Chondrocyte (in vitro differentiated cells): ENCODE results near the gene PNKP. TPM values are rescaled to one million over a fixed set of nuclear protein-coding genes. Genes with fewer than 3 reads are reported as not detected.

Experiments used
- DNase-seq: peaks from one replicate; pipeline ENCODE4 v3.0.0; 2021; ENCODE audit warnings: mixed read lengths, low spot score
- H3K27ac Mint-ChIP-seq: one replicate; pipeline ENCODE4 v1.8.0; 2021; ENCODE audit warnings: mild to moderate bottlenecking, moderate library complexity, mixed read lengths; ENCODE audit not compliant: unreplicated experiment
- H3K27me3 Mint-ChIP-seq: 2 replicates; pipeline ENCODE4 v1.8.0; 2021; ENCODE audit warnings: low read depth, mixed read lengths
- H3K36me3 Mint-ChIP-seq: 2 replicates; pipeline ENCODE4 v1.8.0; 2021; ENCODE audit warnings: low read depth, mixed read lengths
- H3K4me1 Mint-ChIP-seq: 2 replicates; pipeline ENCODE4 v1.8.0; 2021; ENCODE audit warnings: low read depth, mild to moderate bottlenecking, mixed read lengths
- H3K4me3 Mint-ChIP-seq: one replicate; pipeline ENCODE4 v1.8.0; 2021; ENCODE audit warnings: mild to moderate bottlenecking, moderate library complexity, mixed read lengths; ENCODE audit not compliant: unreplicated experiment
- H3K9me3 Mint-ChIP-seq: 2 replicates; pipeline ENCODE4 v1.8.0; 2021; ENCODE audit warnings: low read depth, mixed read lengths
- CTCF ChIP-seq: fragments of 200-600 bp; sonication (generic); IDR thresholded peaks from 2 replicates; pipeline ENCODE4 v1.5.0; 2021; ENCODE audit warnings: antibody characterized with exemption, mild to moderate bottlenecking, moderate library complexity
- total RNA-seq: library from RNA; stranded (reverse); gene quantifications from 3 replicates; pipeline ENCODE4 v1.2.1, GENCODE V29; 2021

PNKP gene
- total RNA-seq, 1 donor from 2014 or later, result 52.4 TPM

- peak; percentile 71 for DNase-seq
- Mint-ChIP-seq H3K27me3 (no peaks in the 10 kb centered on the region), H3K4me3 (no peak overlapping the region), H3K36me3 (peaks cover 40% of the 10 kb centered on the region), H3K9me3 (no peaks in the 10 kb centered on the region), H3K4me1 (peaks cover 11% of the 10 kb centered on the region), H3K27ac (no peak overlapping the region)
- TF ChIP-seq CTCF, result no peak
Observed at GRCh38 chr19:49837009-49837310, 30.4 kb downstream of the PNKP start.

GRCh38 chr19:49836176-49837008 lies 31.0 kb downstream of the PNKP start:
- Mint-ChIP-seq H3K27ac (no peak overlapping the region), H3K9me3 (no peaks in the 10 kb centered on the region), H3K4me3 (no peak overlapping the region), H3K27me3 (no peaks in the 10 kb centered on the region), H3K4me1 (peaks cover 11% of the 10 kb centered on the region), H3K36me3 (peaks cover 43% of the 10 kb centered on the region)
- no peak for TF ChIP-seq CTCF
- DNase-seq, result peak; percentile 69

- Mint-ChIP-seq H3K27me3 (no peaks in the 10 kb centered on the region), H3K27ac (no peak overlapping the region), H3K9me3 (no peaks in the 10 kb centered on the region), H3K36me3 (peaks cover 41% of the 10 kb centered on the region), H3K4me1 (peaks cover 11% of the 10 kb centered on the region), H3K4me3 (no peak overlapping the region)
- no peak for TF ChIP-seq CTCF
- no peak for DNase-seq
Observed at GRCh38 chr19:49835562-49835961, 31.8 kb downstream of the PNKP start.

- Mint-ChIP-seq H3K36me3 (peaks cover 32% of the 10 kb centered on the region), H3K9me3 (no peaks in the 10 kb centered on the region), H3K4me1 (peaks cover 11% of the 10 kb centered on the region), H3K27ac (no peak overlapping the region), H3K27me3 (no peaks in the 10 kb centered on the region), H3K4me3 (no peak overlapping the region)
- TF ChIP-seq CTCF, result no peak
- DNase-seq, result no peak
Observed at GRCh38 chr19:49833599-49833998, 33.8 kb downstream of the PNKP start.

- H3K27ac Mint-ChIP-seq, result peak overlapping the region; percentile 8
- DNase-seq, result no peak
- no peak for TF ChIP-seq CTCF
- no peak overlapping the region for H3K4me3 Mint-ChIP-seq
- H3K4me1 Mint-ChIP-seq, result peaks cover 11% of the 10 kb centered on the region
- no peaks in the 10 kb centered on the region for H3K27me3 Mint-ChIP-seq
- H3K9me3 Mint-ChIP-seq, result no peaks in the 10 kb centered on the region
- H3K36me3 Mint-ChIP-seq, result peaks cover 25% of the 10 kb centered on the region
Observed at GRCh38 chr19:49832556-49832955, 34.8 kb downstream of the PNKP start.
